Spleen (tissue), 7 donors: ENCODE results near the gene BRCA1.

Source experiments
- POLR2A ChIP-seq, 3 donors: fragments of 450-650 bp; IDR thresholded peaks; one replicate each; pipeline ENCODE4 v1.5.1; 2017; ENCODE audit warnings: antibody characterized with exemption in 3 of 3, mild to moderate bottlenecking in 1 of 3
- TF ChIP-seq, protein P1 (sequence below), 11 experiments: fragments of 200-600 bp in 7 of 11; fragments of 450-650 bp in 4 of 11; sonication (generic) in 4 of 11; IDR thresholded peaks in 8 of 11; conservative IDR thresholded peaks in 3 of 11; 1 replicate in 7 of 11; 2 replicates in 4 of 11; pipeline versions ENCODE4 v1.4.0 to v1.8.0; 2016 to 2021; ENCODE audit warnings: antibody characterized with exemption in 11 of 11, inconsistent platforms in 4 of 11, mild to moderate bottlenecking in 1 of 11
- donor health status: DM: no; HTN: no; CAD: no; lungs with moderate emphysema.
- donor health status: DM: no; HTN: no; CAD: no.
- donor health status: DM: no; HTN: no; CAD: no.

DNA sequence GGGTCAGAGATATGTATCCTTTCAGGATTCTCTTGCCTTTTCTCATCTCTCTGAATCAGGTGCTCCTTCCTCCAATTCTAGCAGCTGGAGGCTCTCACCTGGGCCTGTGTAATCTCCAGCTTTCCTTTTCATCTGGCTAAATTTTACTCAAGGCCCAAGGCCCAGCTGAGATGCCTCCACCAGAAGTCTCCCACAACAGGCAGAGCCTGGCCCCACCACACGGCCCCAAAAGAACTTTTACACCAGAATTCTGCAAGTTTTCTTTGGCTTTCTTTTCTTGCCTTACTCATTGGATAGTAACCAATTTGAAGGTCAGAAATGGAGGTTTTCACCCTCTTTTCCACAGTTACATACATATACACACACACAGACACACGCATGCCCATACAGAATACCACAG lies 85.5 kb downstream of the BRCA1 start:
- TF ChIP-seq, protein P1, sequence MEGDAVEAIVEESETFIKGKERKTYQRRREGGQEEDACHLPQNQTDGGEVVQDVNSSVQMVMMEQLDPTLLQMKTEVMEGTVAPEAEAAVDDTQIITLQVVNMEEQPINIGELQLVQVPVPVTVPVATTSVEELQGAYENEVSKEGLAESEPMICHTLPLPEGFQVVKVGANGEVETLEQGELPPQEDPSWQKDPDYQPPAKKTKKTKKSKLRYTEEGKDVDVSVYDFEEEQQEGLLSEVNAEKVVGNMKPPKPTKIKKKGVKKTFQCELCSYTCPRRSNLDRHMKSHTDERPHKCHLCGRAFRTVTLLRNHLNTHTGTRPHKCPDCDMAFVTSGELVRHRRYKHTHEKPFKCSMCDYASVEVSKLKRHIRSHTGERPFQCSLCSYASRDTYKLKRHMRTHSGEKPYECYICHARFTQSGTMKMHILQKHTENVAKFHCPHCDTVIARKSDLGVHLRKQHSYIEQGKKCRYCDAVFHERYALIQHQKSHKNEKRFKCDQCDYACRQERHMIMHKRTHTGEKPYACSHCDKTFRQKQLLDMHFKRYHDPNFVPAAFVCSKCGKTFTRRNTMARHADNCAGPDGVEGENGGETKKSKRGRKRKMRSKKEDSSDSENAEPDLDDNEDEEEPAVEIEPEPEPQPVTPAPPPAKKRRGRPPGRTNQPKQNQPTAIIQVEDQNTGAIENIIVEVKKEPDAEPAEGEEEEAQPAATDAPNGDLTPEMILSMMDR (IDR thresholded peaks at IDR 0.05 in 8 of 11, conservative IDR thresholded peaks at IDR 0.05 in 3 of 11): no peak
- no peak for TF ChIP-seq POLR2A (IDR thresholded peaks at IDR 0.05)
